Ishikawa (cell line): ENCODE results near the gene FADS1.

Experiments
- CEBPB ChIP-seq: IDR thresholded peaks from 2 replicates; pipeline ENCODE4 v1.6.1; 2012
- CREB1 ChIP-seq: IDR thresholded peaks from 2 replicates; pipeline ENCODE4 v1.6.1; 2012; ENCODE audit warnings: low read depth
- EGR1 ChIP-seq: IDR thresholded peaks from 2 replicates; pipeline ENCODE4 v1.6.1; 2012
- EP300 ChIP-seq: IDR thresholded peaks from 2 replicates; pipeline ENCODE4 v1.6.1; 2012; ENCODE audit warnings: borderline replicate concordance
- FOXM1 ChIP-seq: IDR thresholded peaks from 2 replicates; pipeline ENCODE4 v1.6.1; 2012; ENCODE audit warnings: low read depth, borderline replicate concordance
- MAX ChIP-seq: IDR thresholded peaks from 2 replicates; pipeline ENCODE4 v1.6.1; 2012
- NFIC ChIP-seq: IDR thresholded peaks from 2 replicates; pipeline ENCODE4 v1.6.1; 2012
- RAD21 ChIP-seq: IDR thresholded peaks from 2 replicates; pipeline ENCODE4 v1.6.1; 2012; ENCODE audit warnings: low read depth
- REST ChIP-seq: IDR thresholded peaks from 2 replicates; pipeline ENCODE4 v1.6.1; 2012; ENCODE audit warnings: low read depth, mild to moderate bottlenecking
- TAF1 ChIP-seq: IDR thresholded peaks from 2 replicates; pipeline ENCODE4 v1.6.1; 2012; ENCODE audit warnings: low read depth, mild to moderate bottlenecking
- TCF12 ChIP-seq: IDR thresholded peaks from 2 replicates; pipeline ENCODE4 v1.6.1; 2012; ENCODE audit warnings: low read depth
- TEAD4 ChIP-seq: IDR thresholded peaks from 2 replicates; pipeline ENCODE4 v1.6.1; 2012
- USF1 ChIP-seq: IDR thresholded peaks from 2 replicates; pipeline ENCODE4 v1.6.1; 2012
- YY1 ChIP-seq: IDR thresholded peaks from 2 replicates; pipeline ENCODE4 v1.6.1; 2012; ENCODE audit warnings: low read depth
- ZBTB7A ChIP-seq: IDR thresholded peaks from 2 replicates; pipeline ENCODE4 v1.6.1; 2012; ENCODE audit warnings: low read depth

Gene FADS1

GRCh38 chr11:61762223-61762615 lies 54.6 kb downstream of the FADS1 start:
- TF ChIP-seq TEAD4, result no peak
- TF ChIP-seq CREB1, result no peak
- TF ChIP-seq EP300, result no peak
- TF ChIP-seq EGR1, result no peak
- TF ChIP-seq MAX, result no peak
- TF ChIP-seq FOXM1, result no peak
- no peak for TF ChIP-seq ZBTB7A
- TF ChIP-seq RAD21, result no peak
- no peak for TF ChIP-seq NFIC
- no peak for TF ChIP-seq USF1
- TF ChIP-seq YY1, result no peak
- no peak for TF ChIP-seq TCF12

GRCh38 chr11:61761440-61762222 lies 55.2 kb downstream of the FADS1 start:
- TF ChIP-seq FOXM1, result no peak
- TF ChIP-seq EP300, result no peak
- no peak for TF ChIP-seq NFIC
- no peak for TF ChIP-seq CREB1
- no peak for TF ChIP-seq TEAD4
- TF ChIP-seq ZBTB7A, result no peak
- TF ChIP-seq MAX, result no peak
- TF ChIP-seq YY1, result no peak
- no peak for TF ChIP-seq TCF12
- no peak for TF ChIP-seq USF1
- TF ChIP-seq EGR1, result no peak

GRCh38 chr11:61760946-61761345 lies 55.9 kb downstream of the FADS1 start:
- TF ChIP-seq USF1 (no peak), TAF1 (no peak), NFIC (no peak), ZBTB7A (no peak), TEAD4 (no peak), EGR1 (no peak), MAX (no peak), FOXM1 (no peak), EP300 (no peak), YY1 (no peak)

- TF ChIP-seq CREB1 (no peak), MAX (no peak), TCF12 (no peak), TAF1 (no peak), CEBPB (no peak), TEAD4 (no peak), REST (no peak), USF1 (no peak), EP300 (no peak)
Observed at GRCh38 chr11:61757213-61757862, 59.5 kb downstream of the FADS1 start.

GRCh38 chr11:61756452-61757212 lies 60.2 kb downstream of the FADS1 start:
- TF ChIP-seq CEBPB, result no peak
- no peak for TF ChIP-seq NFIC
- no peak for TF ChIP-seq EP300
- no peak for TF ChIP-seq TAF1
- TF ChIP-seq REST, result no peak
- no peak for TF ChIP-seq FOXM1
- TF ChIP-seq YY1, result no peak
- TF ChIP-seq ZBTB7A, result no peak
- TF ChIP-seq TEAD4, result no peak
- TF ChIP-seq USF1, result no peak
- TF ChIP-seq MAX, result no peak
- TF ChIP-seq RAD21, result no peak
- no peak for TF ChIP-seq TCF12
- TF ChIP-seq EGR1, result no peak
- no peak for TF ChIP-seq CREB1
